Muscle of leg (tissue), 11 donors: ENCODE results near the gene IL1RL1. TPM values are rescaled to one million over a fixed set of nuclear protein-coding genes. Genes with fewer than 3 reads are reported as not detected.
A peak's percentile ranks its signal among the peaks of the same experiment; 100 is the strongest.
"Not testable (repeated sequence)": the region's sequence is repeated elsewhere in the genome, so short reads cannot be mapped to it uniquely, and the experiment has no call there.

Source experiments
- DNase-seq: peaks from one replicate; pipeline ENCODE4 v3.0.0; 2013
- H3K27ac ChIP-seq: one replicate; pipeline ENCODE4 v1.5.1; 2013; ENCODE audit warnings: mild to moderate bottlenecking, low read length, control low read depth
- H3K27me3 ChIP-seq: one replicate; pipeline ENCODE4 v1.6.1; 2013; ENCODE audit warnings: low read length; ENCODE audit not compliant: control insufficient read depth, insufficient read depth
- H3K36me3 ChIP-seq: one replicate; pipeline ENCODE4 v1.6.1; 2013; ENCODE audit warnings: low read length; ENCODE audit not compliant: control insufficient read depth, insufficient read depth
- H3K4me1 ChIP-seq: one replicate; pipeline ENCODE4 v1.6.1; 2013; ENCODE audit warnings: low read length; ENCODE audit not compliant: control insufficient read depth, insufficient read depth
- H3K4me3 ChIP-seq: one replicate; pipeline ENCODE4 v1.5.1; 2013; ENCODE audit warnings: low read length, control low read depth
- H3K9me3 ChIP-seq: replicated peaks from 2 replicates; pipeline ENCODE4 v1.6.1; 2013; ENCODE audit warnings: low read depth, low read length; ENCODE audit not compliant: control insufficient read depth
- WGBS: methylation state at CpG from one replicate; pipeline ENCODE4 v1.1.5; 2013; ENCODE audit warnings: missing lambda C conversion rate; ENCODE audit not compliant: insufficient coverage; 5-methylcytosine and 5-hydroxymethylcytosine counted together
- polyA plus RNA-seq, 8 donors: library from polyadenylated mRNA; unstranded; fragments of 120-200 nt; gene quantifications; one replicate each; pipeline versions ENCODE4 v1.2.1 to v1.2.3, GENCODE V29; 2013; ENCODE audit warnings: inconsistent platforms in 1 of 8, low replicate concordance in 1 of 8; ENCODE audit not compliant: insufficient read length in 8 of 8, insufficient read depth in 1 of 8
- total RNA-seq: library from RNA; stranded (reverse); fragments of 120-200 nt; gene quantifications from one replicate; pipeline ENCODE4 v1.2.4, GENCODE V29; 2013

The IL1RL1 gene
- total and polyA plus RNA-seq, 9 donors: 0.05 to 0.34 (median 0.22) TPM

DNA sequence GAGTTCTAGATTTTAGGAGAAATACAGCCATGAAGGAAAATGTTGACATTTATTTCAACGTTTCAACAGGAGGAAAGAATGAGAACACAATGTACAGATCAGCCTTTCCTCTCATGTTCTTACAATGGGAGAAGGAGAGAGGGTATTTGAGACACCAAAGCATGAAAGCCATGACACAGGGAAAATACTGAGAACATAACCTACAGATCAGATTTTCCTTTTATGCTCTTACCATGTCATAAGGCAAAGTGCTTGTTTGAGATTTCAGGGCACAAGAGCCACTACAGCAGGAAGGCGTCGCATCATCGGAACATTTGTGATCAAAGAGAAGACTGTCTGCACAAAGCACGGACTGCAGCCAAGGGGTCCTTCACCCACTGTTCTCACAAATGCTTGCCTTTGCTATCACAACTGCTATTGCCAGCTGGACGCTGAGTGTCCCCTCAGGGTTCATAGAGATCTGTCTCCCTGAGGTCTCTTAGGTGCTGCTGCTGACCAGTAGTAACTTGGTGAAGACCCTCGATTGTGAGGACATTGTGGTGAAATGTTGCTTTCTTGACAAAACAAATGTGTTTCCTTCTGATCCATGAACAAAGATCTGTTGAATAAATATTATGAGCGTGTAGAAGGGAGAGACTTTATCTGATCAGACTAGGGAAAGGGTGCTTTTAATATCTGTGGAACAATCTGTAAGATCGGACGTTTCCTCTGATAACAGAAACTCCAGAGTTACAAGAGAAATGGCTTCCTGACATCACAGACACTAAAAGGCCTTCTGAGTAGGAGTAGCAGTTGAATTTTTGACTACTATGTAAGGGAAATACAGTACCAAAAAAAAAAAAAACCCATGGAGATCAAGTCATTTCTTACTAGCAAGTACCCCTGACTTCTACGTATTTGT lies 6.4 kb upstream of the IL1RL1 start:
- Histone ChIP-seq H3K4me1 (no peaks in the 10 kb centered on the region), H3K4me3 (no peak overlapping the region), H3K9me3 (no peaks in the 10 kb centered on the region), H3K27me3 (peaks cover 2% of the 10 kb centered on the region), H3K36me3 (no peaks in the 10 kb centered on the region), H3K27ac (no peak overlapping the region)
- WGBS: 86% methylated on average over 7 of the region's 11 CpGs
- no peak for DNase-seq

DNA sequence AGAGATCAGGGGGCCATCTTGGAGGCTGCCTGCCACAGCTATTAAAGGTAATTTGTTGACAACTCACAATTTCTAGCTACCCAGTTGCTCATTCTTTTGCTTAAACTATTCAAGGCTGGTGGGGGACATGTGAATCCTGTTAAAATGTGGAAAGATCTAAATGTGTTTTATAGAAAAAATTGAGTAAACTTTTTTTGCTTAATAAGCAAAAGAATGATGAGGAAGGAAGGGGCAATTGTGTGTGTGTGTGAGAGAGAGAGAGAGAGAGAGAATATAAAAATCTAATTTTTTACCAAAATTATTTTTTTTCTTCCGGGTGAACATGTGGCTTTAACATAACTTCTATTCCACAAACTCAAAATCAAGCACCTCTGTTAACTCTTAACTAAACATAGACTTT lies 5.2 kb upstream of the IL1RL1 start:
- no peak for DNase-seq
- Histone ChIP-seq H3K9me3 (no peaks in the 10 kb centered on the region), H3K4me3 (no peak overlapping the region), H3K4me1 (no peaks in the 10 kb centered on the region), H3K27ac (no peak overlapping the region), H3K36me3 (no peaks in the 10 kb centered on the region), H3K27me3 (peaks cover 4% of the 10 kb centered on the region)
- WGBS: no CpG with 5 or more reads among the region's 1 CpG

DNA sequence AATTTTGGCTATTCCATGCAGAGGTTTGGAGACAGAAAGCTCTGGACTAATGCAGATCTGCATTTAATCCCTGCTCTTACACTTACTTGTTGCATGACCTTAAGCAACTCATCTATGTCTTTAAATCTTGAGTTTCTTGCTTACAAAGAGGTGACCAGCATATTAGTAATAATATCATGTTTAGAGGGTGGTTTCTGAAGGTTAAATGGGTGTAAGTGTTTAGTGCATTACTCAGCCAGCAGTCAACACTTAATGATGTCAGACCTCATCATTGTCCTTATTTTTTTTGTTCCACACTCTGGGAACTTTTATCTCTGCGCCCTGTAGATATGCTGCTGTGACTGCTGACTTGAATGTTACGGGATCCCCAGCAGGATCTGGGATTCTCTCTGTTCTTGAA lies 1.7 kb downstream of the IL1RL1 start:
- Histone ChIP-seq H3K27me3 (peaks cover 2% of the 10 kb centered on the region), H3K36me3 (no peaks in the 10 kb centered on the region), H3K27ac (no peak overlapping the region), H3K4me1 (no peaks in the 10 kb centered on the region), H3K4me3 (no peak overlapping the region), H3K9me3 (no peaks in the 10 kb centered on the region)
- 60% methylated on average over 1 of the region's 2 CpGs for WGBS
- no peak for DNase-seq

DNA sequence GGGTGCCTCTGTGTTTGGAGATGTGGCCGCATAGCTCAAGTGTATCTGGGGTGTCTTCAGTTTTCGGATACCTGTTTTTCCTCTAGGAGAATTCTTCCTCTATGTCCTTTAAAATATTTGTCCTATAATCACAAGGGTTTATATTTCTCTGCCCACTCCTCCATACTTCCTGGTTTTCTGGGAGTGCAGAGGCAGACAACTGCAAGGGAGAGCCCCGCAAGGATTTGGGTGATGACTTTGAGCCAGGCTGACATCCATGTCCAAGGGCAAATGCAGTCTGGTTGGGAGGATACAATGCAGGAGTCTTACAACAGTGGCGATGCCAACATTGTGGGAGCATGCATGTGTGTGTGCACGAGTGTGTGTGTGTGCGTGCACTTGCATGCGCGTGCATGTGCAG lies 2.1 kb downstream of the IL1RL1 start:
- Histone ChIP-seq H3K36me3 (no peaks in the 10 kb centered on the region), H3K9me3 (no peaks in the 10 kb centered on the region), H3K4me3 (no peak overlapping the region), H3K27ac (no peak overlapping the region), H3K27me3 (peaks cover 2% of the 10 kb centered on the region), H3K4me1 (no peaks in the 10 kb centered on the region)
- WGBS: 79% methylated on average over 6 of the region's 8 CpGs
- no peak for DNase-seq

GRCh38 chr2:102313950-102314349 lies 2.6 kb downstream of the IL1RL1 start:
- no peak overlapping the region for H3K27ac ChIP-seq

GRCh38 chr2:102315921-102316320 lies 4.6 kb downstream of the IL1RL1 start:
- H3K9me3 ChIP-seq: no peaks in the 10 kb centered on the region
- WGBS: no CpG with 5 or more reads among the region's 2 CpGs
- H3K27ac ChIP-seq: no peak overlapping the region
- H3K4me3 ChIP-seq: no peak overlapping the region
- H3K4me1 ChIP-seq: no peaks in the 10 kb centered on the region
- no peak for DNase-seq
- H3K27me3 ChIP-seq: no peaks in the 10 kb centered on the region
- no peaks in the 10 kb centered on the region for H3K36me3 ChIP-seq

More at GRCh38 chr2:102313950-102314349, 2.6 kb downstream of the IL1RL1 start:
- Histone ChIP-seq H3K36me3 (no peaks in the 10 kb centered on the region), H3K27me3 (peaks cover 2% of the 10 kb centered on the region), H3K4me1 (no peaks in the 10 kb centered on the region), H3K9me3 (no peaks in the 10 kb centered on the region), H3K4me3 (no peak overlapping the region)
- WGBS: 44% methylated on average over 1 of the region's 3 CpGs
- DNase-seq: no peak

DNA sequence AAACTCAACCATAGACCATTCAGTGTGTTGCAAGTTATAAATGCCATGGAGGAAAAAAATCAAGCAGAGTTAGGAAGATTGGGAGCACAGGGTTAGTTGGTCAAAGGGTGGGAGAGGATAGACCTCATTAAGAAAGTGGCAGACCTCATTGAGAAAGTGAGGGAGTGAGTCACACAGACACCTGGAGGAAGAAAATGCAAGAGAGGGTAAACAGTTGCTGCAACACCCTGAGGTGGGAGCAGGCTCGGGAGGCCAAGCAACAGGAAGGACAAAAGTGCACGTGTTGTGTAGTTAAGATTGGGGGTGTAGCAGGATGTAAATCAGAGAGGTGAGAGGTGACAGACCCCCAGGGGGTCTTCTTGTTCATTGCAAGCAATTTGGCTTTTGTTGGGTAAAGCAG lies 6.4 kb downstream of the IL1RL1 start:
- DNase-seq: no peak
- 7% methylated on average over 2 of the region's 2 CpGs for WGBS
- Histone ChIP-seq H3K36me3 (no peaks in the 10 kb centered on the region), H3K4me3 (no peak overlapping the region), H3K27ac (no peak overlapping the region), H3K9me3 (no peaks in the 10 kb centered on the region), H3K4me1 (no peaks in the 10 kb centered on the region), H3K27me3 (no peaks in the 10 kb centered on the region)

DNA sequence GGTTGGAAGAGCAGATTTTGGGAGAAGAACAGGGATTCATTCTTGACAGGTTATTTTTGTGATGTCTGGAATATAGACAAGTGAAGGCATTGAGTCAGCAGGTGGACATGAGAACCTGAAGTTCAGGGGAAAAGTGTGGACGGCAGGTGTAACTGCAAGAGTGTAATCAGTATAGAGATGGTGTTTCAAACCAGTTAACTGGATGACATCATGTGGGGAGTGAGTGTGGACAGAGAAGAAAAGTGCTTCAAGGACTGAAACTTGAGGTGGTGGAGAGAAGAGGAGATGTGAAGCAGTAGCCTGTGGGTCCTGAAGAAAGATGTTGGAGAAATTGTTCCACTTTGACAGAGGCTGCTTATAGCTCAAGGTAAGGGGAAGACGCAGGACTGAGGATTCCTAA lies 7.1 kb downstream of the IL1RL1 start:
- Histone ChIP-seq H3K4me1 (no peaks in the 10 kb centered on the region), H3K27me3 (no peaks in the 10 kb centered on the region), H3K9me3 (no peaks in the 10 kb centered on the region), H3K36me3 (no peaks in the 10 kb centered on the region), H3K4me3 (no peak overlapping the region), H3K27ac (no peak overlapping the region)
- DNase-seq: no peak
- 83% methylated on average over 1 of the region's 2 CpGs for WGBS

DNA sequence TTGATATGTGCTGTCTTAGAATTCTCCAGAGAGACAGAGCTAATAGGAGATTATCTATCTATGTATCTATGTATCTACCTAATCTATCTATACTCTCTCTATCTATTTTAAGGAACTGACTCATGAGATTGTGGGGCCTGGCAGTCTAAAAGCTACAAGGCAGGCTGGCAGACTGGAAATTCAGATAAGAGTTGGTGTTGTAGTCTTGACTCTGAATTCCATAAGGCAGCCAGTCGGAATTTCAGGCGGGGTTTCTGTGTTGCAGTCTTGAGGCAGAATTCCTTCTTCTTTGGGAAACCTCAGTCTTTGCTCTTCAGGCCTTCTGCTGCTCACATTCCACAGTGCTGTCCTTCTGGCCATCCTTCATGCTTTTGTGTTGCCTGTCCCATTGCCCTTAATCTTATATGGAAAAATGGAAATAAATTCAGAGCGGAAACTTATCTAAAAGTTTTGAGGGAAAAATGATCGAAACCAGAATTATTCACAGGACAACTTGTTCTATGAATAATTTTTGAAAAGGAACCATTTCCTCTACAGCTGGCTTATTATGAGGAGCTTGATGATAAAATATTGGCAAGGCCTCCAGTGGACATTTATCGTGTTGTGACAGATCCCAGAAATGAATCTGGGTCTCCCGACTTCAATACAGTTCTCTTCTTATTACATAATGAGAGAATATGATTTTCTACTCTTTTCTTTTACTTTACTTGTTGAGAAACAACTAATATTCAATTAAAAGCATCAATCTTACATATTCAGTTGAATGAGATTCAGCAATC lies 10.8 kb downstream of the IL1RL1 start:
- DNase-seq: peak; percentile 9
- 100% methylated on average over 1 of the region's 6 CpGs for WGBS

GRCh38 chr2:102324914-102325313 lies 13.6 kb downstream of the IL1RL1 start:
- DNase-seq, H3K4me3 ChIP-seq, H3K4me1 ChIP-seq, H3K27me3 ChIP-seq, H3K9me3 ChIP-seq, H3K27ac ChIP-seq, H3K36me3 ChIP-seq: not testable (repeated sequence)
- 83% methylated on average over 1 of the region's 5 CpGs for WGBS

More for the DNA sequence above, 10.8 kb downstream of the IL1RL1 start:
- Histone ChIP-seq H3K4me3 (no peak overlapping the region), H3K9me3 (peaks cover 3% of the 10 kb centered on the region), H3K4me1 (no peaks in the 10 kb centered on the region), H3K36me3 (no peaks in the 10 kb centered on the region), H3K27me3 (no peaks in the 10 kb centered on the region), H3K27ac (no peak overlapping the region)
